PFSK-1 (cell line): Measurements from ENCODE around the gene CDAN1. TPM values are rescaled to one million over a fixed set of nuclear protein-coding genes. Genes with fewer than 3 reads are reported as not detected.

Experiments used
- FOXP2 ChIP-seq: optimal IDR thresholded peaks from 2 replicates; pipeline ENCODE3; 2011; ENCODE audit warnings: borderline replicate concordance, control low read depth, inconsistent platforms; ENCODE audit not compliant: insufficient read depth; ENCODE audit errors: extremely low read length, extremely low read depth
- POLR2AphosphoS5 ChIP-seq: IDR thresholded peaks from 2 replicates; pipeline ENCODE4 v1.6.1; 2012; ENCODE audit warnings: low read depth, mild to moderate bottlenecking, control low read depth, low read length, moderate library complexity
- SIN3A ChIP-seq: IDR thresholded peaks from 2 replicates; pipeline ENCODE4 v1.6.1; 2012; ENCODE audit warnings: mild to moderate bottlenecking, low read length, moderate library complexity, borderline replicate concordance; ENCODE audit not compliant: insufficient read depth
- TAF1 ChIP-seq: IDR thresholded peaks from 2 replicates; pipeline ENCODE4 v1.6.1; 2012; ENCODE audit warnings: low read length, control low read depth, borderline replicate concordance; ENCODE audit not compliant: insufficient read depth
- polyA plus RNA-seq: library from polyadenylated mRNA; unstranded; fragments of >200 nt; gene quantifications from one replicate; pipeline ENCODE4 v1.2.1, GENCODE V29; 2012; ENCODE audit warnings: low read depth, missing spikeins; ENCODE audit not compliant: insufficient read length
- TF ChIP-seq, protein P1 (sequence below), 2 experiments: IDR thresholded peaks; 2 replicates each; pipeline versions ENCODE4 v1.6.1 to v1.8.0; 2011 to 2012; ENCODE audit warnings: low read depth in 2 of 2, low read length in 2 of 2, control low read depth in 1 of 2, inconsistent platforms in 1 of 2, mild to moderate bottlenecking in 1 of 2, moderate library complexity in 1 of 2; ENCODE audit not compliant: insufficient read depth in 1 of 2

The CDAN1 gene, protein sequence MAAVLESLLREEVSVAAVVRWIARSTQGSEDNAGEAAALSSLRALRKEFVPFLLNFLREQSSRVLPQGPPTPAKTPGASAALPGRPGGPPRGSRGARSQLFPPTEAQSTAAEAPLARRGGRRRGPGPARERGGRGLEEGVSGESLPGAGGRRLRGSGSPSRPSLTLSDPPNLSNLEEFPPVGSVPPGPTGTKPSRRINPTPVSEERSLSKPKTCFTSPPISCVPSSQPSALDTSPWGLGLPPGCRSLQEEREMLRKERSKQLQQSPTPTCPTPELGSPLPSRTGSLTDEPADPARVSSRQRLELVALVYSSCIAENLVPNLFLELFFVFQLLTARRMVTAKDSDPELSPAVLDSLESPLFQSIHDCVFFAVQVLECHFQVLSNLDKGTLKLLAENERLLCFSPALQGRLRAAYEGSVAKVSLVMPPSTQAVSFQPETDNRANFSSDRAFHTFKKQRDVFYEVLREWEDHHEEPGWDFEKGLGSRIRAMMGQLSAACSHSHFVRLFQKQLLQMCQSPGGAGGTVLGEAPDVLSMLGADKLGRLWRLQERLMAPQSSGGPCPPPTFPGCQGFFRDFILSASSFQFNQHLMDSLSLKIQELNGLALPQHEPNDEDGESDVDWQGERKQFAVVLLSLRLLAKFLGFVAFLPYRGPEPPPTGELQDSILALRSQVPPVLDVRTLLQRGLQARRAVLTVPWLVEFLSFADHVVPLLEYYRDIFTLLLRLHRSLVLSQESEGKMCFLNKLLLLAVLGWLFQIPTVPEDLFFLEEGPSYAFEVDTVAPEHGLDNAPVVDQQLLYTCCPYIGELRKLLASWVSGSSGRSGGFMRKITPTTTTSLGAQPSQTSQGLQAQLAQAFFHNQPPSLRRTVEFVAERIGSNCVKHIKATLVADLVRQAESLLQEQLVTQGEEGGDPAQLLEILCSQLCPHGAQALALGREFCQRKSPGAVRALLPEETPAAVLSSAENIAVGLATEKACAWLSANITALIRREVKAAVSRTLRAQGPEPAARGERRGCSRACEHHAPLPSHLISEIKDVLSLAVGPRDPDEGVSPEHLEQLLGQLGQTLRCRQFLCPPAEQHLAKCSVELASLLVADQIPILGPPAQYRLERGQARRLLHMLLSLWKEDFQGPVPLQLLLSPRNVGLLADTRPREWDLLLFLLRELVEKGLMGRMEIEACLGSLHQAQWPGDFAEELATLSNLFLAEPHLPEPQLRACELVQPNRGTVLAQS
- polyA plus RNA-seq: 18.9 TPM

DNA sequence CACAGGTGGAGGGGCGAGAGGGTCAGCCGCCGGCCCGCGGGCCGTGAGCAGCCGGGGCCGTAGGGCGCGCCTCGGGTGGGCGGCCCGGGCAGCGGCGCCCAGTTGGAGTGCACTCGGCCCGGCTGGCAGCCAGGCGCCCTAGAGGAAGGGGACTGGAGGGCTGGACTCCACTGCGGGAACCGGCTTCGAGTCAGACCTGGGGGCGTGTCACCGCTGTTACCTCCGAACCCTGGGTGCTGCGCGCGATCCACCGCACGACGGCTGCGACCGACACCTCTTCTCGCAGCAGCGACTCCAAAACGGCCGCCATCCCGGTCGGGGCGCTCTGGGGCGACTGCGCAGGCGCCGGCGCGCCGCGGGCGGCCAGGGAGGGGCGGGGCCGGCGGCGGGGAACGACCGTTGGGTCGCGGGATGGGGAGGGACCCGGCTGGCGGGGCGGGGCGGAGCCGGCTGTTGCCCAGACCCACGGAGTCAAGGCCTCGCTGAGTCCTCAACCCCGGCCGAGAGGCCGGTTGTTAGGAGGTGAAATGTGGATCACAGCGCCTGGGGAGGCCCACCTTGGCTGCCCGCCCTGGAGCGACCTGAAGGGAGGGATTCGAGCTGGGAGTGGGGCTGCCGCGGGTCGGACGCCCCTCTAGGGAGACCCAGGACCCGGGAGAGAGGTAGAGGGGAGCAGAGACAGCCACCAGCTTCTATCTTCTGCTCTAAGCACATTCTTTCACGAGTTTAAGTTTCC, at the start of gene CDAN1:
Gene CDAN1, minus strand, starts transcription at position 336 of the 736 bp plus-strand sequence. Its CDS starts 26 bp downstream, at position 310.
- TF ChIP-seq TAF1: peak; percentile 89
- TF ChIP-seq POLR2AphosphoS5: peak; percentile 85
- TF ChIP-seq, protein P1, sequence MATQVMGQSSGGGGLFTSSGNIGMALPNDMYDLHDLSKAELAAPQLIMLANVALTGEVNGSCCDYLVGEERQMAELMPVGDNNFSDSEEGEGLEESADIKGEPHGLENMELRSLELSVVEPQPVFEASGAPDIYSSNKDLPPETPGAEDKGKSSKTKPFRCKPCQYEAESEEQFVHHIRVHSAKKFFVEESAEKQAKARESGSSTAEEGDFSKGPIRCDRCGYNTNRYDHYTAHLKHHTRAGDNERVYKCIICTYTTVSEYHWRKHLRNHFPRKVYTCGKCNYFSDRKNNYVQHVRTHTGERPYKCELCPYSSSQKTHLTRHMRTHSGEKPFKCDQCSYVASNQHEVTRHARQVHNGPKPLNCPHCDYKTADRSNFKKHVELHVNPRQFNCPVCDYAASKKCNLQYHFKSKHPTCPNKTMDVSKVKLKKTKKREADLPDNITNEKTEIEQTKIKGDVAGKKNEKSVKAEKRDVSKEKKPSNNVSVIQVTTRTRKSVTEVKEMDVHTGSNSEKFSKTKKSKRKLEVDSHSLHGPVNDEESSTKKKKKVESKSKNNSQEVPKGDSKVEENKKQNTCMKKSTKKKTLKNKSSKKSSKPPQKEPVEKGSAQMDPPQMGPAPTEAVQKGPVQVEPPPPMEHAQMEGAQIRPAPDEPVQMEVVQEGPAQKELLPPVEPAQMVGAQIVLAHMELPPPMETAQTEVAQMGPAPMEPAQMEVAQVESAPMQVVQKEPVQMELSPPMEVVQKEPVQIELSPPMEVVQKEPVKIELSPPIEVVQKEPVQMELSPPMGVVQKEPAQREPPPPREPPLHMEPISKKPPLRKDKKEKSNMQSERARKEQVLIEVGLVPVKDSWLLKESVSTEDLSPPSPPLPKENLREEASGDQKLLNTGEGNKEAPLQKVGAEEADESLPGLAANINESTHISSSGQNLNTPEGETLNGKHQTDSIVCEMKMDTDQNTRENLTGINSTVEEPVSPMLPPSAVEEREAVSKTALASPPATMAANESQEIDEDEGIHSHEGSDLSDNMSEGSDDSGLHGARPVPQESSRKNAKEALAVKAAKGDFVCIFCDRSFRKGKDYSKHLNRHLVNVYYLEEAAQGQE (IDR thresholded peaks at IDR 0.05; ENCODE audit: insufficient read depth in 1 of 2, low read depth in 2 of 2, low read length in 2 of 2): no peak; a peak in 1 of 4 replicates
- peak; percentile 16 for TF ChIP-seq FOXP2

DNA sequence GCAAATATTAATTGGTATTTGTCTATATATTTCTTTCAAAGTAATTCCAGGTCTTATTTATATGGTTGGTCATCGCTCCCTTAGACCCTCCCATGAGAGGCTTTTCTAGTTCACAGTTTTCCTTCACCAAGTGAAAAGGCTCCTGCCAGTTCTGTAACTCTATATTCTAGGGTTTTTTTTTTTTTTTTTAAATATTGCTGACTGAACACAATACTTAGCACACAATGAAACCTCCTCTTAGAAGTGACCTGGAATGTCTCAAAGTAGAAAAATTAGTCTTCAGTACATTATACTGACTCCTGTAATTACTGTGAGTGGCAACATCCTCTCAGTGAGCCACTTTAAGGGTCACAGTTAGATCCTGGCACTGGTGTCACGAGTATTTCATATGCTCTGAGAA, 48.6 kb upstream of the CDAN1 start:
- TF ChIP-seq TAF1: no peak
- TF ChIP-seq SIN3A: no peak
- TF ChIP-seq, protein P1 (IDR thresholded peaks at IDR 0.05; ENCODE audit: insufficient read depth in 1 of 2, low read depth in 2 of 2, low read length in 2 of 2): no peak
- no peak for TF ChIP-seq POLR2AphosphoS5
- TF ChIP-seq FOXP2: no peak

DNA sequence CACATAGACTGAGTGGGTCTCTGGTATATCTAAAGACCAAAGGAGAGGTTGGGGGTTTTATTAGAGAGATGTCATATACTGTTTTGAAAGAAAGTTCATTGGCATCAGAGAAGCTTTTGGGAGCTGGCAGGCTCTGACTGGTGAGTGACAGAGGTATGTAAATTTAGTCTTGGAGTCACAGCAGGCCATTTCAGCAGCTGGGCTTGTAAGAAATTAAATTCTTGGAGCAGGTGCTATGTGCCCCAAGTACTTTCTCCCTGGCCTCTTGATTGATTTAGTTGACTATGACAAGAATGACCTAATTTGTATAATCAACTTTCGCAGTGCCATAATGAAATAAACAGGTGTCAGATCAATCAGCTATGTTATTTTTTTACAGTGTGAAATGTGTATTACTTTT, 47.8 kb upstream of the CDAN1 start:
- TF ChIP-seq, protein P1 (IDR thresholded peaks at IDR 0.05; ENCODE audit: insufficient read depth in 1 of 2, low read depth in 2 of 2, low read length in 2 of 2): no peak
- no peak for TF ChIP-seq TAF1
- TF ChIP-seq POLR2AphosphoS5: no peak
- no peak for TF ChIP-seq SIN3A
- TF ChIP-seq FOXP2: no peak

DNA sequence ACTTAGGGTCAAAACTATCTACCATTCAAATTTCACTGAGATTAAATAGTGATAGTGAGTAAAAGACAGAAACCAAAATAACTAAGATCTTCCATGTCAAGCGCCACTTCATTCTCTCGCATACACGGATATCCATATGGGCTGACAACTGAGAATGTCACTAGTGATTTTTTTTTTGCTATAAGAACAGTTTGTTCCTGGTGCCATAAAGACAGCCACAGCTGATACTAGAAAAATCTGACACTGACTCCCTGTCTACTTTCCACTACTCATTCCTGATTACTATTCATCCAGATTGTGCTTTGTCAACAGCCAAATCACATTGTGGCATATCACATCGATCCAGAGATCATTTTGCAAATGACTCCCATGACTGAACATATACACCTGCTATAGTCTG, 45.8 kb upstream of the CDAN1 start:
- TF ChIP-seq TAF1 (no peak), POLR2AphosphoS5 (no peak), FOXP2 (no peak), SIN3A (no peak)
- TF ChIP-seq, protein P1 (IDR thresholded peaks at IDR 0.05; ENCODE audit: insufficient read depth in 1 of 2, low read depth in 2 of 2, low read length in 2 of 2): no peak
